ENCODE results near the gene PKM. TPM values are rescaled to one million over a fixed set of nuclear protein-coding genes. Genes with fewer than 3 reads are reported as not detected.

Gene PKM
- total and polyA plus RNA-seq, 7 donors = 135 to 582 (median 210) TPM

DNA sequence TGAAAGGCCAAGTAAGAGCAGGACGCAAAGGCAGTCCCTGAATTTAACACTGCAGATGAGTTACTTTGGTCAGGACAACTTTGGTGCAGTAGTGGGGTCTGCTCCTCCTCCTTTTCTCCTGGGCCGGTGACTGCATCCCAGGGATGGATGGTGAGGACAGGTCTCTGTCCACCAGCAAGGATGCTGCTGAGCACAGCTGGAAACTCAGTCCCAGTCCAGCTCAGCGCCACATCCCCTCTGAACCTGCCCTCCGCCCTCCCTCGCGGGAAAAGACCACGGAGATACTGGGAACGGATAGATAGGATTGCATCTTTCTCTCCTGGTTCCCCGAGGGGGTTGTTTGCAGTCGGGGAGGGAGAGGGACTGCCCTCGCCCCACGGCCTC is 47.2 kb downstream of the PKM start:
- peaks cover 9 to 52% (median 31%) of the 10 kb centered on the region in 3 donors for H3K27me3 ChIP-seq
- H3K36me3 ChIP-seq = no peaks in the 10 kb centered on the region
- no peaks in the 10 kb centered on the region for H3K9me3 ChIP-seq
- peaks cover 0 to 15% (median 10%) of the 10 kb centered on the region in 4 donors for H3K4me1 ChIP-seq
- H3K4me3 ChIP-seq = peak overlapping the region in 3 of 4 donors; percentile 17 to 38 (median 34)
- 28 to 48% methylated on average over 12 of the region's 12 CpGs for WGBS, 2 donors
- intact Hi-C loops (cut with DNase I) = no loop called here
- DNase-seq = no peak
- no peak overlapping the region for H3K27ac ChIP-seq
- TF ChIP-seq POLR2A (IDR thresholded peaks at IDR 0.05) (no peak), POLR2AphosphoS5 (IDR thresholded peaks at IDR 0.05) (no peak), EP300 (IDR thresholded peaks at IDR 0.05) (no peak)
- TF ChIP-seq, protein P1, sequence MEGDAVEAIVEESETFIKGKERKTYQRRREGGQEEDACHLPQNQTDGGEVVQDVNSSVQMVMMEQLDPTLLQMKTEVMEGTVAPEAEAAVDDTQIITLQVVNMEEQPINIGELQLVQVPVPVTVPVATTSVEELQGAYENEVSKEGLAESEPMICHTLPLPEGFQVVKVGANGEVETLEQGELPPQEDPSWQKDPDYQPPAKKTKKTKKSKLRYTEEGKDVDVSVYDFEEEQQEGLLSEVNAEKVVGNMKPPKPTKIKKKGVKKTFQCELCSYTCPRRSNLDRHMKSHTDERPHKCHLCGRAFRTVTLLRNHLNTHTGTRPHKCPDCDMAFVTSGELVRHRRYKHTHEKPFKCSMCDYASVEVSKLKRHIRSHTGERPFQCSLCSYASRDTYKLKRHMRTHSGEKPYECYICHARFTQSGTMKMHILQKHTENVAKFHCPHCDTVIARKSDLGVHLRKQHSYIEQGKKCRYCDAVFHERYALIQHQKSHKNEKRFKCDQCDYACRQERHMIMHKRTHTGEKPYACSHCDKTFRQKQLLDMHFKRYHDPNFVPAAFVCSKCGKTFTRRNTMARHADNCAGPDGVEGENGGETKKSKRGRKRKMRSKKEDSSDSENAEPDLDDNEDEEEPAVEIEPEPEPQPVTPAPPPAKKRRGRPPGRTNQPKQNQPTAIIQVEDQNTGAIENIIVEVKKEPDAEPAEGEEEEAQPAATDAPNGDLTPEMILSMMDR (IDR thresholded peaks at IDR 0.05) = no peak

- TF ChIP-seq POLR2AphosphoS5 (IDR thresholded peaks at IDR 0.05) (no peak), EP300 (IDR thresholded peaks at IDR 0.05) (no peak), POLR2A (IDR thresholded peaks at IDR 0.05) (no peak)
- TF ChIP-seq, protein P1 (IDR thresholded peaks at IDR 0.05) = no peak
- H3K27ac ChIP-seq = no peak overlapping the region
- peaks cover 0 to 15% (median 10%) of the 10 kb centered on the region in 4 donors for H3K4me1 ChIP-seq
- no peak overlapping the region for H3K4me3 ChIP-seq
- 82 to 93% methylated on average over 3 of the region's 3 CpGs for WGBS, 2 donors
- DNase-seq = no peak
- peaks cover 9 to 52% (median 30%) of the 10 kb centered on the region in 3 donors for H3K27me3 ChIP-seq
- no peaks in the 10 kb centered on the region for H3K9me3 ChIP-seq
- intact Hi-C loops (cut with DNase I) = no loop called here
- H3K36me3 ChIP-seq = no peaks in the 10 kb centered on the region
Observed at GRCh38 chr15:72182673-72183072, 48.3 kb downstream of the PKM start.

DNA sequence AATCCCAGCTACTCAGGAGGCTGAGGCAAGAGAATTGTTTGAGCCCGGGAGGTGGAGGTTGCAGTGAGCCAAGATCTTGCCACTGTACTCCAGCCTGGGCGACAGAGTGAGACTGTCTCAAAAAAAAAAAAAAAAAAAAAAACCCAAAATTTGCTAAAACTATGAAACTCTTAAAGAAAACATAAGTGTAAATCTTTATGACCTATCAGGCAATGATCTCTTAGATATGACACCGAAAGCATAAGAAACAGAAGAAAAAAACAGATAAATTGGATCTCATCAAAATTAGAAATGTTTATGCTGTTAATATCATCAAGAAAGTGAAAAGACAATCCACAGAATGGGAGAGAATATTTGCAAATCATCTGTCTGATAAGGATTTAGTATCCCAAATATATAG is 48.7 kb downstream of the PKM start:
- intact Hi-C loops (cut with DNase I) = no loop called here
- H3K9me3 ChIP-seq = no peaks in the 10 kb centered on the region
- no peaks in the 10 kb centered on the region for H3K36me3 ChIP-seq
- H3K4me3 ChIP-seq = no peak overlapping the region
- H3K27me3 ChIP-seq = peaks cover 9 to 52% (median 26%) of the 10 kb centered on the region in 3 donors
- no peak overlapping the region for H3K27ac ChIP-seq
- TF ChIP-seq, protein P1 (IDR thresholded peaks at IDR 0.05) = no peak
- no peak for TF ChIP-seq EP300 (IDR thresholded peaks at IDR 0.05)
- no peak for TF ChIP-seq POLR2AphosphoS5 (IDR thresholded peaks at IDR 0.05)
- no peak for TF ChIP-seq POLR2A (IDR thresholded peaks at IDR 0.05)
- no peak for DNase-seq
- peaks cover 0 to 15% (median 10%) of the 10 kb centered on the region in 4 donors for H3K4me1 ChIP-seq
- 92% methylated on average over 3 of the region's 3 CpGs for WGBS, 2 donors

- TF ChIP-seq POLR2AphosphoS5 (IDR thresholded peaks at IDR 0.05) (no peak), POLR2A (IDR thresholded peaks at IDR 0.05) (no peak), EP300 (IDR thresholded peaks at IDR 0.05) (no peak)
- TF ChIP-seq, protein P1 (IDR thresholded peaks at IDR 0.05) = no peak
- 92 to 94% methylated on average over 5 of the region's 5 CpGs for WGBS, 2 donors
- H3K4me1 ChIP-seq = peaks cover 0 to 15% (median 10%) of the 10 kb centered on the region in 4 donors
- peaks cover 9 to 52% (median 25%) of the 10 kb centered on the region in 3 donors for H3K27me3 ChIP-seq
- intact Hi-C loops (cut with DNase I) = no loop called here
- no peaks in the 10 kb centered on the region for H3K9me3 ChIP-seq
- no peak for DNase-seq
- peak overlapping the region in 2 of 4 donors; percentile 22 to 47 for H3K27ac ChIP-seq
- H3K36me3 ChIP-seq = no peaks in the 10 kb centered on the region
- H3K4me3 ChIP-seq = no peak overlapping the region
Observed at GRCh38 chr15:72180761-72181324, 50.1 kb downstream of the PKM start.

Data from sigmoid colon (tissue), 7 donors.